EL (cell line): ENCODE measurements around the gene SDF4.

ENCODE experiments used
- DNase-seq: peaks from one replicate; pipeline ENCODE4 v3.0.0-alpha.2; 2016

SDF4 gene

DNA sequence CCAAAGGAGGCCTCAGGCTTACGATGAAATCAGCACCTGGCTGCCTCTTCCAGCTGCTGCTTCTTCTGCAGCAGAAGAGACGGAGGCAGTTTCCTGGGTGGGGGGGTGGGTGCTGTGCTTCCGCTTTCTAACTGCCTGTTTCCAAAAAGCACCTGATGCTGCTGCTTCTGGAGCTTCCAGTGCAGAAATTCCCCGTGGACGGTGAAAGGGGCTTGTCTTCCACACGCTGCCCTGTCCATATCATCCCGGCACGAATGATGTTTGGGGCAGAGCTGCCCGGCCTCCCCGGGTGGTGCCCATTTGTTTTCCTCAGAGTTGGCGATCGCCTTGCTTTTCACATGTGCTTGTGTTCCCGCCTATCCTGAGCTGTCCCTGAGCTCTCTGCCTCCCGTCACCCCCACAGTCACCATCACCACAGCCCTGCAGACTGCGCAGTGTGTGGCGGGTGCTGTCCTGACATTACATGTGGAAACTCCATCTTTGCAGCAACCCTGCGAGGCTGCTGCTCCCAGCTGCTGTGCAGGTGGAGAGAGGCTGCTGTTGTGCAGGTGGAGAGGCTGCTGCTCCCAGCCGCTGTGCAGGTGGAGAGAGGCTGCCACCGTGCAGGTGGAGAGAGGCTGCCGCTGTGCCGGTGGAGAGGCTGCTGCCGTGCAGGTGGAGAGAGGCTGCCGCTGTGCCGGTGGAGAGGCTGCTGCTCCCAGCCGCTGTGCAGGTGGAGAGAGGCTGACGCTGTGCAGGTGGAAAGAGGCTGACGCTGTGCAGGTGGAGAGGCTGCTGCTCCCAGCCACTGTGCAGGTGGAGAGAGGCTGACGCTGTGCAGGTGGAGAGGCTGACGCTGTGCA is 56.4 kb downstream of the SDF4 start:
- no peak for DNase-seq

GRCh38 chr1:1173793-1174415 is 57.9 kb downstream of the SDF4 start, which contains the start of gene TTLL10:
TTLL10 (plus strand) TSS chr1:1173880; CDS start chr1:1179216, 5,336 bp downstream.
- DNase-seq: no peak

GRCh38 chr1:1173061-1173792 is 58.6 kb downstream of the SDF4 start:
- no peak for DNase-seq

- no peak for DNase-seq
Measured at GRCh38 chr1:1171546-1172340, 60.1 kb downstream of the SDF4 start.

GRCh38 chr1:1171161-1171545 is 60.6 kb downstream of the SDF4 start:
- DNase-seq: no peak

GRCh38 chr1:1170215-1171091 is 61.3 kb downstream of the SDF4 start:
- DNase-seq: no peak

DNA sequence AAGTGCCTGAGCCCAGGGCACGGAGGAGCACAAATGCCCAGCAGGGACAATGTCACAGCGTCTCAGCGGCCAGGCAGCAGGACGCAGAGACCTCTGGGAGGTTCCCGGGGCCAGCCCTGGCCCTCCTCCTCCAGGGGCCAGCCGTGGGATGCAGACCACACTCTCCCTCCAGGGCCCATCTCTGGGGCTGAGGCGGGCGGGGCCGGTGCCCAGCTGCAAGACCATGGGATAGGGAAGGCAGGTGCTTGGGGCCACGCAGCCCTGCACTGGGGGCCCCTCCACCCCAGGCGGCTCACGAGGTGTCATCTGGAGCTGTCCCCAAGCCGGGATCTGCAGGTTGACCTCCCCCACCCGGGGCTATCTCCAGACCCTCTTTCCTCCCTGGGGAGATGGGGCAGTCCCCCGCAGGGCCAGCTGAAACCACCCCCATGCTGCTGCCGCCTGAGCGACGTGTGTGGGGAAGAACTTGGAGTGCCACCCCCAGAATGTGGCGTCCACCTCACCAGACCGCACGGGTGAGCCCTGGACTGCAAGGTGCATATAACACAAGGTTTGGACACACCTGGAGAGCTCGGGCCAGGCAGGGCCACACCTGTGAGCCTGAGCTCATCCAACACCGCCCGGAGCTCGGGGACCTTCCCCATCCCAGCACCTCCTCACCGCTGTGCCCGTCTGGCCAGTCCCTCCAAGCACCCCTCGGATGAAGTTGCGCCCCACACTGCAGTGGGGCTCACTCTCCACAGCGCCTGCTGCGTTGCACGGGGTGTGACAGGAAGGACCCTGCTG is 62.2 kb downstream of the SDF4 start:
- no peak for DNase-seq

- no peak for DNase-seq
Measured at GRCh38 chr1:1168451-1169411, 63.1 kb downstream of the SDF4 start.

DNA sequence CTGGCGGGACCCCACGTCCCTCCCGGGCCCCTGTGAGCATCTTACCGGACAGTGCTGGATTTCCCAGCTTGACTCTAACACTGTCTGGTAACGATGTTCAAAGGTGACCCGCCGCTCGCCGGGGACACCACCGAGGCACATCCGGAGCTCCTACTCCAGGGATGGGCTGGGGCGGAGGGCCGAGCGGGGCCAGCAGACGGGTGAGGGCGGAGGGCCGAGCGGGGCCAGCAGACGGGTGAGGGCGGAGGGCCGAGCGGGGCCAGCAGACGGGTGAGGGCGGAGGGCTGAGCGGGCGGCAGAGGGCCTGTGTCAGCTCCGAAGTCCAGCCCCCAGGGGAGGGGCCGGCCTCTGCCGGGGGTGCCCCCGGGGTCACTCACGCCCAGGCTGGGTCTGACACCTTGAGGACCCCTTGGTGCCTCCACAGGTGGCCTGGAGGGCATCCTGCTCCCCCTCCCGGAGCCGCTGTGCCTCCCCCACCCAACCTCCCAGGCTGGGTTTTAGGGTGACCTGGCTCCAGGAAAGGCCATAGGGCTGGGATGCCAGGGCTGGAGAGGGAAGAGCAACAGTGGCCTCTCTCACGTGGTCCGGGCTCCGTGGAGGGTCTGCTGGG is 63.9 kb downstream of the SDF4 start:
- no peak for DNase-seq

DNA sequence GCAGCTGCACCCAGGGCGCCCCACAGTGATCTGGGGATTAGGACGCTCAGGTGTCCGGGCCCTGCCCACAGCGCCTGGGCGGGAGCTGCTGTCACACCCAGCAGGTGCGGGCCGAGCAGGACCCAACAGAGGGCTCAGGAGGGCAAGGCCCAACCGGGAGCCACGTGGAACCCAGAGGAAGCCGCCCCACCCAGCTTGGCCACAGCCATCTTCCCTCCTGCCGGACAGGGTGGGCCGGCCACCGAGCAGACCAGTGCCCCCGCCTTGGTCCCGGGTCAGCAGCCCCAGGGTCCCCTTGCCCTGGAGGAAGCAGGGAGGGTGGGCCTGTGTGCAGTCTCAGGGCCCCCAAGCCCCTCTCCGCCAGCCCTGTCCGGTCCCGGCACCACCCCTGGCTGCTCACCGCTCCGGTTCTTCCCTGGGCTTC is 64.4 kb downstream of the SDF4 start:
- DNase-seq: no peak
